ENCODE measurements around the gene FNBP1L. TPM values are rescaled to one million over a fixed set of nuclear protein-coding genes. Genes with fewer than 3 reads are reported as not detected.

Gene FNBP1L
- total and polyA plus RNA-seq, 3 donors from 2014 or later, result 21.9 to 54.4 (median 46.5) TPM

- no peak overlapping the region for H3K4me3 ChIP-seq
- H3K36me3 ChIP-seq (ENCODE audit: low read depth, missing control alignments), result no peaks in the 10 kb centered on the region
- no peak overlapping the region for H3K27ac ChIP-seq
- no peak for DNase-seq
- no peaks in the 10 kb centered on the region for H3K9me3 ChIP-seq
- no peaks in the 10 kb centered on the region for H3K4me1 ChIP-seq
- TF ChIP-seq POLR2A (IDR thresholded peaks at IDR 0.05), result no peak
- no peak for TF ChIP-seq CTCF (IDR thresholded peaks at IDR 0.05)
- H3K27me3 ChIP-seq, result no peaks in the 10 kb centered on the region
- intact Hi-C loops (cut with DNase I; ENCODE audit: low total_unique reads), result no loop called here
Measured at GRCh38 chr1:93533677-93534076, 85.8 kb downstream of the FNBP1L start.

GRCh38 chr1:93537396-93537795 lies 89.5 kb downstream of the FNBP1L start:
- H3K4me1 ChIP-seq, result no peaks in the 10 kb centered on the region
- intact Hi-C loops (cut with DNase I; ENCODE audit: low total_unique reads), result no loop called here
- H3K27me3 ChIP-seq, result no peaks in the 10 kb centered on the region
- no peak for DNase-seq
- H3K27ac ChIP-seq, result no peak overlapping the region
- no peaks in the 10 kb centered on the region for H3K9me3 ChIP-seq
- no peak for TF ChIP-seq CTCF (IDR thresholded peaks at IDR 0.05)
- no peak for TF ChIP-seq POLR2A (IDR thresholded peaks at IDR 0.05)
- no peak overlapping the region for H3K4me3 ChIP-seq
- H3K36me3 ChIP-seq (ENCODE audit: low read depth, missing control alignments), result no peaks in the 10 kb centered on the region

GRCh38 chr1:93537924-93538323 lies 90.0 kb downstream of the FNBP1L start:
- intact Hi-C loops (cut with DNase I; ENCODE audit: low total_unique reads), result no loop called here
- WGBS, 2 donors, result 78 to 82% methylated on average over 2 of the region's 2 CpGs
- H3K9me3 ChIP-seq, result no peaks in the 10 kb centered on the region

GRCh38 chr1:93541045-93541444 lies 93.1 kb downstream of the FNBP1L start:
- WGBS, 2 donors, result 91 to 92% methylated on average over 4 of the region's 4 CpGs
- Histone ChIP-seq H3K4me3 (no peak overlapping the region), H3K36me3 (ENCODE audit: low read depth, missing control alignments) (no peaks in the 10 kb centered on the region), H3K27me3 (no peaks in the 10 kb centered on the region), H3K4me1 (no peaks in the 10 kb centered on the region), H3K9me3 (no peaks in the 10 kb centered on the region), H3K27ac (no peak overlapping the region)
- intact Hi-C loops (cut with DNase I; ENCODE audit: low total_unique reads), result no loop called here
- no peak for DNase-seq
- no peak for TF ChIP-seq POLR2A (IDR thresholded peaks at IDR 0.05)
- no peak for TF ChIP-seq CTCF (IDR thresholded peaks at IDR 0.05)

More at GRCh38 chr1:93537924-93538323, 90.0 kb downstream of the FNBP1L start:
- no peak for DNase-seq
- Histone ChIP-seq H3K4me1 (no peaks in the 10 kb centered on the region), H3K27me3 (no peaks in the 10 kb centered on the region), H3K36me3 (ENCODE audit: low read depth, missing control alignments) (no peaks in the 10 kb centered on the region), H3K27ac (no peak overlapping the region), H3K4me3 (no peak overlapping the region)
- no peak for TF ChIP-seq CTCF (IDR thresholded peaks at IDR 0.05)
- TF ChIP-seq POLR2A (IDR thresholded peaks at IDR 0.05), result no peak

- Histone ChIP-seq H3K4me3 (no peak overlapping the region), H3K36me3 (ENCODE audit: low read depth, missing control alignments) (no peaks in the 10 kb centered on the region), H3K4me1 (no peaks in the 10 kb centered on the region), H3K9me3 (no peaks in the 10 kb centered on the region), H3K27ac (no peak overlapping the region), H3K27me3 (no peaks in the 10 kb centered on the region)
- no peak for DNase-seq
- intact Hi-C loops (cut with DNase I; ENCODE audit: low total_unique reads), result no loop called here
- no peak for TF ChIP-seq CTCF (IDR thresholded peaks at IDR 0.05)
- no peak for TF ChIP-seq POLR2A (IDR thresholded peaks at IDR 0.05)
- WGBS, 2 donors, result 86 to 100% methylated on average over 1 of the region's 1 CpG
Measured at GRCh38 chr1:93542398-93542797, 94.5 kb downstream of the FNBP1L start.

Data from testis (tissue), 3 donors.